ENCODE data around the gene NBPF3. TPM values are rescaled to one million over a fixed set of nuclear protein-coding genes. Genes with fewer than 3 reads are reported as not detected.

The NBPF3 gene
- total RNA-seq, 1 donor from 2014 or later, result 13.7 TPM

DNA sequence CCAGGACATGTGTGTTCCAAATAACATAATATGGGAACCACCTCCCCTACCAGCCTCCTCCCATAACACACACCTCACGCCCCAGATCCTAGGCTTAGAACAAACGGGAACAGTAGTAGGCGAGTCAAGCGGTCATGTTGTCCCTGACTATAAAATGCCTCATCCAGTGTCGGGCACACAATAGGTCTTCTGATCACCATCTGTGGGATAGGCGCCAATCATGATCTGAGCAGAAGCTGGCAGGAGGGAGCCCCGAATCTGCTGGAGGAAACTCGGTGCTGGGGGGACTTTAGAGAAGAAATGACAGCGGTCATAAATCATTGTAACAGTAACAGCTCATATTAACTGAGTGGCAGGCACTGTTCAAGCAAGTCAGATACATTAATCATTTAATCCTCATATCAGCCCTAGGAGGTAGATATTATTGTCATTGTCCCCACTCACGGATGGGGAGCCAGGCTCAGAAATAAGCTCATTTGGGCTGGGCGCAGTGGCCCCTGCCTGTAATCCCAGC, 82.6 kb downstream of the NBPF3 start:
- Mint-ChIP-seq H3K27ac (no peak overlapping the region), H3K9me3 (no peaks in the 10 kb centered on the region), H3K36me3 (no peaks in the 10 kb centered on the region), H3K27me3 (no peaks in the 10 kb centered on the region), H3K4me3 (no peak overlapping the region), H3K4me1 (ENCODE audit: unreplicated experiment) (peaks cover 23% of the 10 kb centered on the region)
- TF ChIP-seq, protein P1, sequence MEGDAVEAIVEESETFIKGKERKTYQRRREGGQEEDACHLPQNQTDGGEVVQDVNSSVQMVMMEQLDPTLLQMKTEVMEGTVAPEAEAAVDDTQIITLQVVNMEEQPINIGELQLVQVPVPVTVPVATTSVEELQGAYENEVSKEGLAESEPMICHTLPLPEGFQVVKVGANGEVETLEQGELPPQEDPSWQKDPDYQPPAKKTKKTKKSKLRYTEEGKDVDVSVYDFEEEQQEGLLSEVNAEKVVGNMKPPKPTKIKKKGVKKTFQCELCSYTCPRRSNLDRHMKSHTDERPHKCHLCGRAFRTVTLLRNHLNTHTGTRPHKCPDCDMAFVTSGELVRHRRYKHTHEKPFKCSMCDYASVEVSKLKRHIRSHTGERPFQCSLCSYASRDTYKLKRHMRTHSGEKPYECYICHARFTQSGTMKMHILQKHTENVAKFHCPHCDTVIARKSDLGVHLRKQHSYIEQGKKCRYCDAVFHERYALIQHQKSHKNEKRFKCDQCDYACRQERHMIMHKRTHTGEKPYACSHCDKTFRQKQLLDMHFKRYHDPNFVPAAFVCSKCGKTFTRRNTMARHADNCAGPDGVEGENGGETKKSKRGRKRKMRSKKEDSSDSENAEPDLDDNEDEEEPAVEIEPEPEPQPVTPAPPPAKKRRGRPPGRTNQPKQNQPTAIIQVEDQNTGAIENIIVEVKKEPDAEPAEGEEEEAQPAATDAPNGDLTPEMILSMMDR (conservative IDR thresholded peaks at IDR 0.05), result no peak
- no peak for DNase-seq (ENCODE audit: extremely low spot score, unreplicated experiment)

DNA sequence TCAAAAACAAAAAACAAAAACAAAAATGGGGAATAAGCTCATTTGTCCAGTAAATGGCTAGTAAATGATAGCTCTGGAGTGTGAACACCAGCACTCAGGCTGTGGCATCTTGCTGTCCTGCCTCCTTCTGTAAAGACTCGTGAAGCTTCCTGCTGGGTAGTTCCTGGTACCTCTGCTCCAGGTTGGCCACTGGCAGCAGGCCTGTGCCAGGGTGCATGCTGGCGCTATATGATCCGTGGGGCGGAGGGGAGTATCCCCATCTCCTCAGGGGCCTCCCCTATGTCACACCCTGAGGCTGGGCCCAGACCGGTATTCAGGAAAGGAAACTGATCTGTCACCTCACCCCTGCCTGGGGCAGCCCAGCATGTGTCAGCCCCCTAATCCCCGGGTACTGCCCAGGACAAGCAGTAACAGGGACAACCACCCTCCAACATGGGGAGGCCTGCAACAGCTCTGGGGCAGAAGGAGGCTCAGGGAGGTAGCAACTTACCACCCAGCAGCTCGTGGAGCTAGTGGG, 83.4 kb downstream of the NBPF3 start:
- H3K4me1 Mint-ChIP-seq (ENCODE audit: unreplicated experiment), result peaks cover 23% of the 10 kb centered on the region
- H3K9me3 Mint-ChIP-seq, result no peaks in the 10 kb centered on the region
- no peaks in the 10 kb centered on the region for H3K36me3 Mint-ChIP-seq
- TF ChIP-seq, protein P1 (conservative IDR thresholded peaks at IDR 0.05), result no peak
- no peaks in the 10 kb centered on the region for H3K27me3 Mint-ChIP-seq
- no peak for DNase-seq (ENCODE audit: extremely low spot score, unreplicated experiment)
- H3K27ac Mint-ChIP-seq, result no peak overlapping the region
- H3K4me3 Mint-ChIP-seq, result no peak overlapping the region

DNA sequence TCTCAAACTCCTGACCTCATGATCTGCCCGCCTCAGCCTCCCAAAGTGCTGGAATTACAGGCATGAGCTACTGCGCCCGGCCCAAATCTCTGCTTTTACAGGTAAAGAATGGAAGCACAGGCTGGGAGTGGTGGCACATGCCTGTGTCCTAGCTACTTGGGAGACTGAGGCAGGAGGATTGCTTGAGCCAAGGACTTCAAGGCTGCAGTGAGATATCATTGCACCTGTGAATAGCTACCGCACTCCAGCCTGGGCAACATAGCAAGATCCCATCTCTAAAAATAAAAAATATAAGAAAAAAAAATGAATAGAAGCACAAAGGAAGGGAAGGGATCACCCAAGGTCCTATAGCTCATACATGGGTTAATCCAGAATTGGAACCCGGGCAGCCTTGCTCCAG, 84.3 kb downstream of the NBPF3 start:
- Mint-ChIP-seq H3K4me3 (no peak overlapping the region), H3K27ac (no peak overlapping the region), H3K27me3 (no peaks in the 10 kb centered on the region), H3K36me3 (no peaks in the 10 kb centered on the region), H3K9me3 (no peaks in the 10 kb centered on the region), H3K4me1 (ENCODE audit: unreplicated experiment) (peaks cover 16% of the 10 kb centered on the region)
- TF ChIP-seq, protein P1 (conservative IDR thresholded peaks at IDR 0.05), result no peak
- no peak for DNase-seq (ENCODE audit: extremely low spot score, unreplicated experiment)

DNA sequence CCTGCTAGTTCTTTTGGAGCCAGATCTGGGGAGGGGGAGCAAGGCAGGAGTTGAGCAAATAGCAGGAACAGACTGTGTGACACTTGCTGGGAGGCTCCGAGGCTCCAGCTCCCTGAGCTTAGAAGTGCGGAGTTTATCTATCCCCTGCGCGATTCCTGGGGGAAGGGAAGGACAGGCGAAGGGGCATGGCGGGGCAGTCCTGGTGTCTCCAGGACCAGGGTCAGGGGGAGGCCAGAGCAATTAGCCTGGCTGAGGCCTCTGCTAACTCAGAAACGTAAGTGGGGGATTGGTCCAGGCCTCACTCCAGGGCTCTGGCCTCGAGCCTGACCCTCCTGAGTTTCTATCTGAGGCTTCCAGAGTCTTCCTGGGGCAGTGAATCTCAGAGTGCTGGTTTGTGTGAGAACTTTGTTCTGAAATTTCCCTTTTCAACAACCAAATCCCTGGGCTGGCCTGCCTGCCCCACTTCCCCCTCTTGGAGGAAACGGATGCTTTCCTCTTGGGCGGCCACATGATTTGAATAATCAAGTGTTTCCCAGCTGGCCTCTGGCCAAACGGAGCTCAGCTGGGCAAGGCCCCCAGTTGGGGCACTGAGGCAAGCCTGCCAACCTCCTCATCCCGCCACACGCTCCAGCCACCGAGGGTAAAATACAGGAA, 84.9 kb downstream of the NBPF3 start:
- TF ChIP-seq, protein P1 (conservative IDR thresholded peaks at IDR 0.05), result no peak
- DNase-seq (ENCODE audit: extremely low spot score, unreplicated experiment), result no peak
- peaks cover 2% of the 10 kb centered on the region for H3K27me3 Mint-ChIP-seq
- no peak overlapping the region for H3K4me3 Mint-ChIP-seq
- no peak overlapping the region for H3K27ac Mint-ChIP-seq
- H3K4me1 Mint-ChIP-seq (ENCODE audit: unreplicated experiment), result peaks cover 14% of the 10 kb centered on the region
- H3K36me3 Mint-ChIP-seq, result no peaks in the 10 kb centered on the region
- H3K9me3 Mint-ChIP-seq, result no peaks in the 10 kb centered on the region

DNA sequence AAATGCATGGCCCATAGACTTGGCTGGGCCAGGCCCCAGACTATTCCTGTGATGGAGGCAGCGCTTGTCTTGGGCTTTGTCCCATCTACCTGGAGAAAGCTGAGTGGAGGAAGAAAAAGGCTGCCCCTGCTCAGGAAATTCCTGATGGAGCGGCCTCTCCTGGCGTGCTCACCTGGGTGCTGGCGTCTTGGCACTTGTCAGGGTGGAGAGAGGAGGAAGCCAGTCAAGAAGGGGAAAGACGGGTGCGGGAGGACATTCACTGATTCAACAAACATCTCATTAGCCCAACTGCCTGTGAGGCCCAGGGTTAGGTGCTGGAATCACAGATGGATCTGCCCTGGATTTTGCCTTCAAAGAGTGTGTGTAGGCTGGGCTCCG, 85.4 kb downstream of the NBPF3 start:
- no peak for DNase-seq (ENCODE audit: extremely low spot score, unreplicated experiment)
- H3K27me3 Mint-ChIP-seq, result peaks cover 4% of the 10 kb centered on the region

More for the DNA sequence above, 85.4 kb downstream of the NBPF3 start:
- H3K36me3 Mint-ChIP-seq, result no peaks in the 10 kb centered on the region
- TF ChIP-seq, protein P1 (conservative IDR thresholded peaks at IDR 0.05), result no peak
- peaks cover 14% of the 10 kb centered on the region for H3K4me1 Mint-ChIP-seq (ENCODE audit: unreplicated experiment)
- no peaks in the 10 kb centered on the region for H3K9me3 Mint-ChIP-seq
- H3K27ac Mint-ChIP-seq, result no peak overlapping the region
- H3K4me3 Mint-ChIP-seq, result no peak overlapping the region
